Naive thymus-derived CD4-positive, alpha-beta T cell (primary cell): ENCODE measurements around the gene TBCEL. TPM values are rescaled to one million over a fixed set of nuclear protein-coding genes. Genes with fewer than 3 reads are reported as not detected.

Experiments used
- ATAC-seq: fragments of 150-1000 bp; cut with Tn5 transposase; 2 replicates; pipeline ENCODE4 v1.10.0; 2021; ENCODE audit warnings: mild to moderate bottlenecking, moderate library complexity
- CTCF ChIA-PET: fragments of 350-600 bp; sonication (Branson Sonifier 250); formaldehyde crosslinking; loops from one replicate; lab custom pipeline; 2021; ENCODE audit warnings: antibody characterized with exemption; lab: Charles Lee
- POLR2A ChIA-PET: fragments of 350-600 bp; sonication (Branson Sonifier 250); formaldehyde crosslinking; loops from one replicate; lab custom pipeline; 2021; ENCODE audit warnings: antibody characterized with exemption, inconsistent platforms; lab: Charles Lee
- DNase-seq, 9 donors: peaks; one replicate each; pipeline versions ENCODE4 v3.0.0 to v3.0.0-alpha.2; 2020 to 2022; ENCODE audit warnings: mixed read lengths in 1 of 9
- H3K27ac ChIP-seq: one replicate; pipeline ENCODE4 v1.7.0; 2013; ENCODE audit warnings: mild to moderate bottlenecking, low read depth, low read length, moderate library complexity
- H3K27me3 ChIP-seq, 2 donors: one replicate each; pipeline ENCODE4 v1.7.0; 2013; ENCODE audit warnings: low read length in 2 of 2, mild to moderate bottlenecking in 2 of 2, moderate library complexity in 2 of 2; ENCODE audit not compliant: control insufficient read depth in 2 of 2, insufficient read depth in 2 of 2
- H3K36me3 ChIP-seq, 3 experiments: 1 replicate in 2 of 3; 2 replicates in 1 of 3; pipeline ENCODE4 v1.7.0; 2013; ENCODE audit warnings: low read length in 3 of 3, mild to moderate bottlenecking in 3 of 3, moderate library complexity in 1 of 3; ENCODE audit not compliant: insufficient read depth in 3 of 3, control insufficient read depth in 2 of 3
- H3K4me1 ChIP-seq, 2 donors: one replicate each; pipeline ENCODE4 v1.7.0; 2013; ENCODE audit warnings: low read length in 2 of 2, mild to moderate bottlenecking in 2 of 2, moderate library complexity in 1 of 2; ENCODE audit not compliant: control insufficient read depth in 2 of 2, insufficient read depth in 2 of 2
- H3K4me3 ChIP-seq: 2 replicates; pipeline ENCODE4 v1.7.0; 2013; ENCODE audit warnings: mild to moderate bottlenecking, low read length
- H3K9me3 ChIP-seq, 3 experiments: 1 replicate in 2 of 3; 2 replicates in 1 of 3; pipeline ENCODE4 v1.7.0; 2013; ENCODE audit warnings: low read length in 3 of 3; ENCODE audit not compliant: control insufficient read depth in 2 of 3
- H3K27ac Mint-ChIP-seq, 9 donors: one replicate each; pipeline ENCODE4 v1.8.0; 2020 to 2022; ENCODE audit warnings: mixed read lengths in 9 of 9, mild to moderate bottlenecking in 8 of 9, moderate library complexity in 5 of 9, inconsistent platforms in 2 of 9
- H3K27me3 Mint-ChIP-seq, 5 donors: one replicate each; pipeline ENCODE4 v1.8.0; 2021 to 2022; ENCODE audit warnings: mixed read lengths in 5 of 5, mild to moderate bottlenecking in 1 of 5
- H3K36me3 Mint-ChIP-seq, 5 donors: one replicate each; pipeline ENCODE4 v1.8.0; 2020 to 2022; ENCODE audit warnings: mixed read lengths in 5 of 5, mild to moderate bottlenecking in 3 of 5, inconsistent platforms in 1 of 5
- H3K4me1 Mint-ChIP-seq, 7 donors: one replicate each; pipeline ENCODE4 v1.8.0; 2020 to 2022; ENCODE audit warnings: mixed read lengths in 7 of 7, mild to moderate bottlenecking in 3 of 7, inconsistent platforms in 1 of 7
- H3K4me3 Mint-ChIP-seq, 10 donors: one replicate each; pipeline ENCODE4 v1.8.0; 2020 to 2022; ENCODE audit warnings: mild to moderate bottlenecking in 10 of 10, mixed read lengths in 10 of 10, moderate library complexity in 6 of 10, inconsistent platforms in 2 of 10
- H3K9me3 Mint-ChIP-seq, 11 donors: one replicate each; pipeline ENCODE4 v1.8.0; 2020 to 2022; ENCODE audit warnings: mixed read lengths in 11 of 11, mild to moderate bottlenecking in 4 of 11, inconsistent platforms in 1 of 11, moderate library complexity in 1 of 11
- intact Hi-C, 2 donors: fragments of 100-400 bp; cut with micrococcal nuclease; formaldehyde crosslinking; loops; one replicate each; pipeline ENCODE4 v1.15.1; 2023
- polyA plus RNA-seq, 2 donors: library from polyadenylated mRNA; unstranded; fragments of 300-500 nt; fragmentation: Illumina TruSeq; gene quantifications; one replicate each; pipeline ENCODE4 v1.2.3, GENCODE V29; 2021
- total RNA-seq, 6 experiments: library from RNA in 5 of 6; stranded (reverse) in 5 of 6; gene quantifications; 1 replicate in 5 of 6; 2 replicates in 1 of 6; pipeline ENCODE4 v1.2.3 and lab custom pipeline; 2021 to 2026

TBCEL gene
- total and polyA plus RNA-seq, 7 experiments from 2014 or later: 3.2 to 30.0 (median 21.8) TPM

- Histone ChIP-seq H3K27me3 (no peaks in the 10 kb centered on the region), H3K4me1 (no peaks in the 10 kb centered on the region), H3K27ac (no peak overlapping the region), H3K4me3 (no peak overlapping the region), H3K9me3 (no peaks in the 10 kb centered on the region), H3K36me3 (no peaks in the 10 kb centered on the region)
- H3K27ac Mint-ChIP-seq: no peak overlapping the region
- no peaks in the 10 kb centered on the region for H3K36me3 Mint-ChIP-seq
- intact Hi-C loops: no loop called here
- ATAC-seq: no peak
- peak overlapping the region in 1 of 10 donors; percentile 13 for H3K4me3 Mint-ChIP-seq
- H3K27me3 Mint-ChIP-seq: peaks cover 0 to 15% (median 0%) of the 10 kb centered on the region in 5 donors
- no peak for DNase-seq
- no peaks in the 10 kb centered on the region for H3K9me3 Mint-ChIP-seq
- ChIA-PET POLR2A (no interaction called here), CTCF (no interaction called here)
- no peaks in the 10 kb centered on the region for H3K4me1 Mint-ChIP-seq
Observed at GRCh38 chr11:121104312-121104762, 80.4 kb downstream of the TBCEL start.

GRCh38 chr11:121105063-121105480 is 81.2 kb downstream of the TBCEL start:
- H3K9me3 Mint-ChIP-seq: no peaks in the 10 kb centered on the region
- no peaks in the 10 kb centered on the region for H3K4me1 Mint-ChIP-seq
- no peak overlapping the region for H3K27ac Mint-ChIP-seq
- Histone ChIP-seq H3K27me3 (no peaks in the 10 kb centered on the region), H3K27ac (no peak overlapping the region), H3K9me3 (no peaks in the 10 kb centered on the region), H3K4me1 (no peaks in the 10 kb centered on the region), H3K4me3 (no peak overlapping the region), H3K36me3 (no peaks in the 10 kb centered on the region)
- H3K36me3 Mint-ChIP-seq: no peaks in the 10 kb centered on the region
- intact Hi-C loops: no loop called here
- DNase-seq: no peak
- no peak overlapping the region for H3K4me3 Mint-ChIP-seq
- ChIA-PET POLR2A (no interaction called here), CTCF (no interaction called here)
- no peak for ATAC-seq
- H3K27me3 Mint-ChIP-seq: peaks cover 0 to 19% (median 0%) of the 10 kb centered on the region in 5 donors

GRCh38 chr11:121105481-121106195 is 81.7 kb downstream of the TBCEL start:
- Histone ChIP-seq H3K4me1 (no peaks in the 10 kb centered on the region), H3K27ac (no peak overlapping the region), H3K9me3 (no peaks in the 10 kb centered on the region), H3K36me3 (no peaks in the 10 kb centered on the region), H3K4me3 (no peak overlapping the region), H3K27me3 (no peaks in the 10 kb centered on the region)
- no peak overlapping the region for H3K27ac Mint-ChIP-seq
- H3K36me3 Mint-ChIP-seq: no peaks in the 10 kb centered on the region
- H3K4me1 Mint-ChIP-seq: no peaks in the 10 kb centered on the region
- no peak for ATAC-seq
- no peaks in the 10 kb centered on the region for H3K9me3 Mint-ChIP-seq
- H3K4me3 Mint-ChIP-seq: no peak overlapping the region
- ChIA-PET POLR2A (no interaction called here), CTCF (no interaction called here)
- intact Hi-C loops: no loop called here
- no peak for DNase-seq
- H3K27me3 Mint-ChIP-seq: peaks cover 0 to 21% (median 0%) of the 10 kb centered on the region in 5 donors

GRCh38 chr11:121106812-121107211 is 82.9 kb downstream of the TBCEL start:
- H3K9me3 Mint-ChIP-seq: no peaks in the 10 kb centered on the region
- ChIA-PET POLR2A (no interaction called here), CTCF (interaction anchor here (0.5 kb wide), 1 partner anchor 82 kb away, joined by 3 read pairs; no protein-coding TSS in a partner anchor)
- no peaks in the 10 kb centered on the region for H3K36me3 ChIP-seq
- H3K27me3 ChIP-seq: no peaks in the 10 kb centered on the region
- no peak overlapping the region for H3K27ac Mint-ChIP-seq
- no peaks in the 10 kb centered on the region for H3K4me1 Mint-ChIP-seq
- H3K27me3 Mint-ChIP-seq: peaks cover 0 to 28% (median 4%) of the 10 kb centered on the region in 5 donors
- DNase-seq (no peak), ATAC-seq (no peak)
- no peak overlapping the region for H3K27ac ChIP-seq
- H3K4me1 ChIP-seq: no peaks in the 10 kb centered on the region
- intact Hi-C loops: no loop called here
- H3K4me3 ChIP-seq: no peak overlapping the region
- H3K9me3 ChIP-seq: no peaks in the 10 kb centered on the region
- H3K36me3 Mint-ChIP-seq: no peaks in the 10 kb centered on the region
- H3K4me3 Mint-ChIP-seq: no peak overlapping the region

- Mint-ChIP-seq H3K4me1 (peaks cover 0 to 5% (median 0%) of the 10 kb centered on the region in 7 donors), H3K27ac (no peak overlapping the region), H3K4me3 (no peak overlapping the region), H3K27me3 (peaks cover 1 to 29% (median 7%) of the 10 kb centered on the region in 5 donors), H3K36me3 (no peaks in the 10 kb centered on the region), H3K9me3 (no peaks in the 10 kb centered on the region)
- ChIA-PET POLR2A (no interaction called here), CTCF (no interaction called here)
- H3K27ac ChIP-seq: no peak overlapping the region
- H3K4me3 ChIP-seq: no peak overlapping the region
- H3K27me3 ChIP-seq: no peaks in the 10 kb centered on the region
- DNase-seq (no peak), ATAC-seq (peak; percentile 20)
- no peaks in the 10 kb centered on the region for H3K36me3 ChIP-seq
- no peaks in the 10 kb centered on the region for H3K9me3 ChIP-seq
- no peaks in the 10 kb centered on the region for H3K4me1 ChIP-seq
- intact Hi-C loops: no loop called here
Observed at GRCh38 chr11:121108413-121108812, 84.5 kb downstream of the TBCEL start.

- H3K36me3 ChIP-seq: no peaks in the 10 kb centered on the region
- no peak overlapping the region for H3K27ac ChIP-seq
- no peaks in the 10 kb centered on the region for H3K27me3 ChIP-seq
- H3K4me1 ChIP-seq: no peaks in the 10 kb centered on the region
- H3K4me1 Mint-ChIP-seq: peaks cover 0 to 5% (median 0%) of the 10 kb centered on the region in 7 donors
- no peaks in the 10 kb centered on the region for H3K9me3 ChIP-seq
- no peak for ATAC-seq
- no peaks in the 10 kb centered on the region for H3K36me3 Mint-ChIP-seq
- H3K27ac Mint-ChIP-seq: no peak overlapping the region
- no peak overlapping the region for H3K4me3 Mint-ChIP-seq
- intact Hi-C loops: no loop called here
- DNase-seq: no peak
- ChIA-PET CTCF (interaction anchor here (0.5 kb wide), 1 partner anchor 41 kb away, joined by 4 read pairs; no protein-coding TSS in a partner anchor), POLR2A (interaction anchor here (0.6 kb wide), 1 partner anchor 17 kb away, joined by 4 read pairs; no protein-coding TSS in a partner anchor)
- H3K27me3 Mint-ChIP-seq: peaks cover 5 to 29% (median 15%) of the 10 kb centered on the region in 5 donors
- no peaks in the 10 kb centered on the region for H3K9me3 Mint-ChIP-seq
- H3K4me3 ChIP-seq: no peak overlapping the region
Observed at GRCh38 chr11:121109471-121109870, 85.6 kb downstream of the TBCEL start.
